ENCODE measurements around the gene UBASH3B.

The UBASH3B gene

DNA sequence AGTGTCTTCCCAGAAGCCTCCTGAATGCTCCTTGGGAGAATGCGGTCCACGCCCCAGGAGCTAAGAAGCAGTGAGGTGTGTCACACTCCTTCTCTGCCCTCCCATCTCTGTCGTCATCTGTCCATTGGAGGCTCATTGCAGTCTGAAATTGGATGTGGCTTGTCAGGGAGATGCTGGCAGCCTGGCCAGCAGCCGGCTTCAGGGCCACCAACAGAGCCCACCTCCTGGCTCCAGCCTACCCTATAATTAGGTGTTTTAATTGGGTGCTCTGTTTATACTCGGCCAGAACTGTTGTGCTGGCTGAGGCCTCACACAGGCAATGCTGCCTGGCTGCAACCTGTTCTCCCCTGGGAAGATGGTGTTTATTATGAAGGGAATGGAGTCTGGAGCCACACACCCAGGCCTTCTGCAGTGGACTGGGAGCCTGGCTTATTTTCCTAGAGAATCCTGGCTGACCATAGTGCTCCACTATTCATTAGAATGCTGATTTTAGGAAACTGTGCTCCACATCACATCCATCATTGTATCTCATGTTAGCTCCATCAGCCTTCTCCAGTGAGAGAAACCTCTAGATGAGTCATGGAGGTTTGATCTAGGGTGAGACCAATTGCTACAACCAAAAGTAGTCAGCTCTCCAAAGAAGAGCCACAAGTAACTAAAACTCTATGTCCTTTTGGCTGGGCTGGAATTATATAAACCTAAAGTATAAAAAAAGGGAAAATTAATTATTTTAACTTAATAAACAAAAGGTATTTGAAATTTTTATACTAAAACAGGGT is 96.0 kb downstream of the UBASH3B start:
- DNase-seq (ENCODE audit: low read depth in 2 of 3, low spot score in 2 of 3) = no peak

DNA sequence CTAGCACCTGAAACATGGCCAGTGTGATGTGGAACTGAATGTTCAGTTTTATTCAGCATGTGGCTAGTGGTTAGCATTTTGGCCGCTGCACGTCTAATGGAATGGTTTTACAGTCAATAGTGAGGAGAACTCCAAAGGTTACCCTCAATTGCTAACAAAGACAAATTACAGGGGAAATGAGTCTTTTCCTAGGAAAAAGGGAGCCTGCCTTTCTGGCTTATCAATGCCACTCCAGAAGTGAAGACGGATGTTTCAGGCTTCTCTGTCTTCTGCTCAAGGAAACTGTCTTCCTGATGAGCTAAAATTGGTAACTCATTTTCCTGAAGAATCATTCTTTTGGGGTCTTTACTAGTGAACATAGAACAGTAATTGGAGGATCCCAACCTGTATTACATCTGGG is 98.5 kb downstream of the UBASH3B start:
- DNase-seq (ENCODE audit: low read depth in 2 of 3, low spot score in 2 of 3) = no peak

DNA sequence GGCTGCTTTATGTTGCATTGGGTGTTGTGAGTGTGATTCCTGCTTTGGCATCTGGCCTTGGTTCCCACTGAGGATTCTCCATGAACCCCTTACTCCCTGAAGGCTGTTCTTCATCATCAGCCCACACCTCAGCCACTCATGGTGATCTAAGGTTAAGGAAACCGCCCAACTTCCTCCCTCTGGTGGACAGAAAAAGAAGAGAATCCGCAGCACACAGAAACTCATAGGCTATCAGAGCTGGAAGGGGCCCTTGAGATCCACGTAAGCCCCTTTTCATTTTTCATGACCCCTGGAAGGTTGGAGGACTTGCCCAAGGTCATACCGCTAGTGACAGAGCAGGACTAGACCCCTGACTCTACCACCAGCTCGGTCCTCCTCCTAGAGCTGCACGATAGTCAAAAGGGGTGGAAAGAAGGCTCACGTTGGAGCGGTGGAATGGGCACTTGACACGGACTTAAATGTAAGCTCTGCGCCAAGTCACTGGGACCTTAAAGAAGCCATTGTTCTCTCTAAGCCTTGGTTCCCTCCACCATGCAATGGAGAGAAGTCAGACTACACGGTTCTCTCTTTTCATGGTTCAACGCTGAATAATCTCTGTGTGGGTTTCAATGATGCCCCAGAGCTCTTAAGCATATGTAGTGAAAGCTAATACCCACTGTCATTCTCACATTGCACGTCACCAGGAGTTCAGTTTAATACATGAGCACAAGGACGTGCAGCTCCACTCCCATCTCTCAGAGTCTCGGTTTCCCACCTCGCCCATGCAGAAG is 99.2 kb downstream of the UBASH3B start:
- no peak for DNase-seq (ENCODE audit: low read depth in 2 of 3, low spot score in 2 of 3)

GRCh38 chr11:122755409-122755808 is 99.9 kb downstream of the UBASH3B start:
- DNase-seq (ENCODE audit: low read depth in 2 of 3, low spot score in 2 of 3) = no peak

GRCh38 chr11:122755941-122756340 is 100.4 kb downstream of the UBASH3B start:
- DNase-seq (ENCODE audit: low read depth in 2 of 3, low spot score in 2 of 3) = no peak

- DNase-seq (ENCODE audit: low read depth in 2 of 3, low spot score in 2 of 3) = no peak
These were observed 100.9 kb downstream of the UBASH3B start for GRCh38 chr11:122756417-122756816.

GRCh38 chr11:122757201-122757600 is 101.7 kb downstream of the UBASH3B start:
- DNase-seq (ENCODE audit: low read depth in 2 of 3, low spot score in 2 of 3) = no peak

DNA sequence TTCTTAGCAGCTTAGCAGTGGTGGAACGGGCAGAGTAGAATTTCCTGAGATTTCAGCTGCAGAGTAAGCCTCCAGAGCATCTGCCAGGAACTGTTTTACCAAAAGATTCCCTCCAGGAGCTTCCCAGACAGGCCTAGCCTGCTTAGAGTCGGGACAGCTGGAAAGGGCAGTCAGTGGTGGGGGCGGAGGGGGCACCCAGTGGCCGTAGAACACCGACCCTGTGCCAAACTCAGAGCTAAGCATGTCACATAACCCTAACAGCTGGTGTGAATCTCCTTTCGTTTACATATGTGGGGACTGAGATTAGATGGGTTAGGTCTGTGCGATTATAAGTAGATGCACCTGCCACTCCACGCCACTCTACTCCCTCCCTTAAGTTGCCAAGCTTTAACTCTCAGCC is 102.8 kb downstream of the UBASH3B start:
- no peak for DNase-seq (ENCODE audit: low read depth in 2 of 3, low spot score in 2 of 3)

- no peak for DNase-seq (ENCODE audit: low read depth in 2 of 3, low spot score in 2 of 3)
These were observed 103.5 kb downstream of the UBASH3B start for GRCh38 chr11:122758974-122759373.

DNA sequence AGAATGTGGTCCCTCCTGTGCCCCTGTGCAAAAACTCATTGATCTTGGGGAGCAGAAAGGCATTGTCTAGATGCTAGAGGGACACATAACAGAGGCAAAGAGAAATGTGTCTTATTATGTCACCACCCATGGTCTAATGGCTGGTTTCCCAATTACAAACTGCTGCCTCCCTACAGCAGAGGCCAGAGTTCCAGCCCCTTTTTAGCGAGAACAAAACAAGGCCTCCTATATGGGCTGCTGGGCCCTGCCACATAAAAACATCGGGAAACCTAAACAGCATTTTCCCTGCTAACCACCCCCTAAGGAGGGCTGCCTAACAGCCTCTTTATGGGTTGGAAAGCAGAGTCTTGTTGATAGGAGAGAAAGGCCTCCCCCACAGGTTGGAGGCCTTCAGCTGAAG is 107.6 kb downstream of the UBASH3B start:
- no peak for DNase-seq (ENCODE audit: low read depth in 2 of 3, low spot score in 2 of 3)

GRCh38 chr11:122764371-122765090 is 109.0 kb downstream of the UBASH3B start:
- DNase-seq (ENCODE audit: low read depth in 2 of 3, low spot score in 2 of 3) = no peak

DNA sequence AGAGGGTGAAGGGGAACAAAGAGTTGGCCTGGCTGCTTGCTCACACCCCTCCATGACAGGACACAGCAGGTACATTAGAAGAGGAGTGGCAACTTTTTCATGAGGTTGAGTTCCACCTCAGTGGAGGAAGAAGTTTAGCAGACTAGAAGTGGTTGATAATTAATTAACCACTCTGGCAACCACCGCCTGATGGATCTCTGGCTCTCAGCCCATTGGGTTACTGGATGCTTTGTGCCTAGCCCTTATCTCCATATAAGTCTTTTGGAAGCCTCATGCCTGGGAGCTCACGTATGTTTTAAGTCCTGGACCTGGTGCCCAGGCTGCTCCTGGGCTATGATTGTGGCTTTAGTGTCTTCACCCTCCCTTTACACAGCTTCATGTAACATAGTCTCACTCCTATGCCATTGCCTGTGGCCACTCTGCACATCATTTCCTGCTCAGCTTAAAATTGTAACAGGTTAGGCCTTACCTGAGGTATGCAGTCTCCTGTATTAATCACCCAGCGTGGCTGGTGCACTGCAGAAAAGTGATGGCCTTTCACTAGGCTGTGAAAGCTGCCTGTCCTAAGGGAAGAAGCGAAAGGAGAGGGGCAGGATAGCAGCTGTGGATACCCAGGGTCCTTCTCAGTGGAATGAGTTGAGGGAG is 110.1 kb downstream of the UBASH3B start:
- DNase-seq (ENCODE audit: low read depth in 2 of 3, low spot score in 2 of 3) = no peak

GRCh38 chr11:122769126-122769780 is 113.7 kb downstream of the UBASH3B start:
- no peak for DNase-seq (ENCODE audit: low read depth in 2 of 3, low spot score in 2 of 3)

- no peak for DNase-seq (ENCODE audit: low read depth in 2 of 3, low spot score in 2 of 3)
These were observed 117.4 kb downstream of the UBASH3B start for GRCh38 chr11:122772945-122773344.

DNA sequence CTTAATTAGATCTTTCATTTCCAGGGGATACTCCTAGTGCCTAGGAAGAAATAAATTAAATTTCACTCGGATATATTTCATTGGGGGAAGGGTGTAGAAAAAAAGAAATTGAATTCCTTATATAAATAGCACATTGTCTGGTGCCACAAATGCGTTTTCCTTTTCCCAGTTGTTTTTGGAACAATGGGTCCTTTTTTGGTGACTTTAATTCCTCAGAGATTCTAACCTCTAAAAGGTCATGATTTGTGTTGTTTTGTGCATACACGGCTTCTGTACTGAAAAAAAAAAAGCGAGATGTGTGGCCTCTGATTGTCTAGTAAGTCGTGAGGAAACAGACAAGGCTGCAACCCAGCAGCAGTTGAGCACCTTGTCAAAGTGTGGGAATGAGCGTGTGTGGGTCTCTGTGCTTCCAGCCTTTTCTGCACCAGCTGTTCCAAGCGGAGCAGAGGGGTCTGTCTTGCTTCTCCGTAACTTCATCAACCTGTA is 118.3 kb downstream of the UBASH3B start:
- no peak for DNase-seq (ENCODE audit: low read depth in 2 of 3, low spot score in 2 of 3)

DNA sequence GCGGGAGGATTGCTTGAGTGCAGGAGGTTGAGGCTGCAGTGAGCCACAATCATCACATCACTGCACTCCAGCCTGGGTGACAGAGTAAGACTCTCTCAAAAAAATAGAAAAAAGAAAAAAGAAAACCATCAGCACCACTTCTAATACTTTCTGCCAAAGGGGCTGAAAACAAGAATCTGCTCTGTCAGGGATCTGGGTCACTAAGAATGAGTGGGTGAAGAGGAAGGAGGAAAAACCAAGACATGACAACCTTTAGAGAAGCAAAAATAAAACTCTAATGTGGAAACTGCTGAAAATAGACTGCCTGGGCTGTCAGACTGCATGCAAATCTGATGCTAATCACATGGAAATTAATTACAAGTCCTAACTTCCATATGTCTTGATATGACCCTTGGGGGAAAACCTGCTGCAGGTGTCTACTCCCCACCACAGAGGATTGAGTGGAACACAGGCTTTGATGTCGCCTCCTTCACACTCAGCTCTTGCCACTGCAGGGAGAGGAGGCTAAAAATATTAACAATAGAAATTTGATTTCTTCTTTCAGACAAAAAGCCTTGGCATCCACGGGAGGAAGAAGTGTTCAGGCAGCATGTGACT is 120.3 kb downstream of the UBASH3B start:
- DNase-seq (ENCODE audit: low read depth in 2 of 3, low spot score in 2 of 3) = no peak

GRCh38 chr11:122776546-122776945 is 121.0 kb downstream of the UBASH3B start:
- no peak for DNase-seq (ENCODE audit: low read depth in 2 of 3, low spot score in 2 of 3)

DNA sequence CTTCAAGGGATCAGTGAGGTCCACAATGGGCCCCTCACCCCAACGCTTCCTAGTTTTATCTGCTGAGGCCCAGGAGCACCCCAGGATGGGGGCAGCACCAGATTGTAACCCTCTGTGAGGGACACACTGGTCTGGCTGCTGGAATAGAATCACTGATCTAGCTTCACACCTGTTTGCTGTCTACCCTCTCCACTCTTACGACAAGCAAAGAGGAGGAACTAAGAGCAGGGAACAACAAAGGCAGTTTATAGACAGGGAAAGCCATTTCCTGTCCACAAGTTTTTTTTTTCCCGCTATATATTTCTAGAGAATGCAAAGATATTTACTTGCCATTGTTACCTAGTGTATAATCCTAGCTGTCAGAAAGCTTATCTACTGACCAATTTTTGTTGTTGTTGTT is 121.8 kb downstream of the UBASH3B start:
- no peak for DNase-seq (ENCODE audit: low read depth in 2 of 3, low spot score in 2 of 3)

DNA sequence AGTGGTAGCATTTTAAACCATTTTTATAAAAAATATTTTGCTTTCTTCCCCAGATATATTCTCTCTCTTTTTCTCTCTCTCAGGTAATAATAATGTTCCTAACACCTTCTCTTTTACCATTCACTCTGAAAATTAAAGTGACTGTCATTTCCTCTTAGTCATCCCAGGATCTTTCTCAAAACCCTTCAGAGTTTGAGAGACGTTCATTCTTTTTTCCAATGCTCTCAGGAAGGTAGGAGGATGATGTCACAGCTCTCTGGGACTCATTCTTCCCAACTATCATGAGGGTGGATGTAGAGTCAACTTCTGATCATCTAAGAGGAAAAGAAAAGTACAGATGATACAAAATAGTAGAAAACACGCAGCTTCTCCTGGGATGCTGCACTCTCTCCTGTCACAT is 122.6 kb downstream of the UBASH3B start:
- no peak for DNase-seq (ENCODE audit: low read depth in 2 of 3, low spot score in 2 of 3)

GRCh38 chr11:122779047-122779629 is 123.6 kb downstream of the UBASH3B start:
- no peak for DNase-seq (ENCODE audit: low read depth in 2 of 3, low spot score in 2 of 3)
